GM10248 (cell line): ENCODE results near the gene CRELD1.

Experiments used
- CTCF ChIA-PET: fragments of 300-600 bp; sonication (Branson Sonifier 250); formaldehyde crosslinking; extraction: SDS; loops from one replicate; lab custom pipeline; 2021; ENCODE audit warnings: antibody characterized with exemption; lab: Yijun Ruan, JAX
- POLR2A ChIA-PET: fragments of 350-650 bp; sonication (Branson Sonifier 250); formaldehyde crosslinking; extraction: SDS; loops from one replicate; lab custom pipeline; 2020; ENCODE audit warnings: antibody characterized with exemption; lab: Yijun Ruan, JAX
- DNase-seq: peaks from one replicate; pipeline ENCODE4 v3.0.0; 2012; ENCODE audit errors: extremely low spot score
- TF ChIP-seq, protein P1 (sequence below): IDR thresholded peaks from 2 replicates; pipeline ENCODE4 v1.5.1; 2012; ENCODE audit warnings: mild to moderate bottlenecking, low read depth; ENCODE audit errors: extremely low read depth, missing control alignments, control extremely low read depth

Gene CRELD1

DNA sequence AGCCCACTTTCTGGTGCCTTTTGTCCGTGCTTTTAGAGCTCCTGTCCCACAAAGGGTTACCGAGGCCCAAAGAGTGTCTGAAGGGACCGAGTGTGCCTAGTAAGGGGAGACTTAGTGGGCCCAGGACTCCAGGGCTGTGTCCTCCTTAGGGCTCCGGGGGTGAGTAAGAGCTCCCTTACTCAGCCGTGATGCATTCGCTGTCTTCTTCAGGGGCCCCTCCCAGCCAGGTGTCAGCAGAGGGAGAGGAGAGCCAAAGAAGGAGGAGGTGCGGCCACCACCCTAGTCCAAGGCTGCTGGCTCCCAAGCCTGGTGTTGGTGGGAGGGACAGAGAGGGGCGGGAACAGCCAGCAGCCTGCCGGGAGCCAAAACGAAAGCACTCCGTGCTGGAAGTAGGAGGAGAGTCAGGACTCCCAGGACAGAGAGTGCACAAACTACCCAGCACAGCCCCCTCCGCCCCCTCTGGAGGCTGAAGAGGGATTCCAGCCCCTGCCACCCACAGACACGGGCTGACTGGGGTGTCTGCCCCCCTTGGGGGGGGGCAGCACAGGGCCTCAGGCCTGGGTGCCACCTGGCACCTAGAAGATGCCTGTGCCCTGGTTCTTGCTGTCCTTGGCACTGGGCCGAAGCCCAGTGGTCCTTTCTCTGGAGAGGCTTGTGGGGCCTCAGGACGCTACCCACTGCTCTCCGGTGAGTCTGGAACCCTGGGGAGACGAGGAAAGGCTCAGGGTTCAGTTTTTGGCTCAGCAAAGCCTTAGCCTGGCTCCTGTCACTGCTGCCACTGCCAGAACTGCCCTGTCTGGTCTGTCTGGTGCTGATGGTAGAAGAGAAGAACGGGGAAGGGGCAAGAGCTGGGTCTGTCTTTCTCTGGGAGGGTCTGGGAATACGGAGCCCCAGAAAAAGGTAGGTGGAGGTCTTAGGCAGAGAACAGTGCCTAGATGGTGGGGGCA is 16.6 kb upstream of the CRELD1 start, which contains the start of gene IL17RC:
Gene IL17RC (plus strand): TSS at position 365 of the 947 bp plus-strand sequence. CDS start 218 bp downstream, at position 583.
- POLR2A ChIA-PET = interaction anchor here (1.1 kb wide), 1 partner anchor 14 kb away, joined by 3 read pairs; no protein-coding TSS in a partner anchor
- TF ChIP-seq, protein P1, sequence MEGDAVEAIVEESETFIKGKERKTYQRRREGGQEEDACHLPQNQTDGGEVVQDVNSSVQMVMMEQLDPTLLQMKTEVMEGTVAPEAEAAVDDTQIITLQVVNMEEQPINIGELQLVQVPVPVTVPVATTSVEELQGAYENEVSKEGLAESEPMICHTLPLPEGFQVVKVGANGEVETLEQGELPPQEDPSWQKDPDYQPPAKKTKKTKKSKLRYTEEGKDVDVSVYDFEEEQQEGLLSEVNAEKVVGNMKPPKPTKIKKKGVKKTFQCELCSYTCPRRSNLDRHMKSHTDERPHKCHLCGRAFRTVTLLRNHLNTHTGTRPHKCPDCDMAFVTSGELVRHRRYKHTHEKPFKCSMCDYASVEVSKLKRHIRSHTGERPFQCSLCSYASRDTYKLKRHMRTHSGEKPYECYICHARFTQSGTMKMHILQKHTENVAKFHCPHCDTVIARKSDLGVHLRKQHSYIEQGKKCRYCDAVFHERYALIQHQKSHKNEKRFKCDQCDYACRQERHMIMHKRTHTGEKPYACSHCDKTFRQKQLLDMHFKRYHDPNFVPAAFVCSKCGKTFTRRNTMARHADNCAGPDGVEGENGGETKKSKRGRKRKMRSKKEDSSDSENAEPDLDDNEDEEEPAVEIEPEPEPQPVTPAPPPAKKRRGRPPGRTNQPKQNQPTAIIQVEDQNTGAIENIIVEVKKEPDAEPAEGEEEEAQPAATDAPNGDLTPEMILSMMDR = no peak
- no peak for DNase-seq
- CTCF ChIA-PET = interaction anchor here (1.2 to 1.8 kb wide), 3 partner anchors 8 to 16 kb away, joined by 3 to 8 read pairs (median 5); partner anchors contain the start of gene CRELD1

GRCh38 chr3:9917820-9918219 is 15.8 kb upstream of the CRELD1 start:
- DNase-seq = no peak
- ChIA-PET POLR2A (interaction anchor here (0.5 kb wide), 1 partner anchor 8 kb away, joined by 3 read pairs; no protein-coding TSS in a partner anchor), CTCF (no interaction called here)
- TF ChIP-seq, protein P1 = no peak

DNA sequence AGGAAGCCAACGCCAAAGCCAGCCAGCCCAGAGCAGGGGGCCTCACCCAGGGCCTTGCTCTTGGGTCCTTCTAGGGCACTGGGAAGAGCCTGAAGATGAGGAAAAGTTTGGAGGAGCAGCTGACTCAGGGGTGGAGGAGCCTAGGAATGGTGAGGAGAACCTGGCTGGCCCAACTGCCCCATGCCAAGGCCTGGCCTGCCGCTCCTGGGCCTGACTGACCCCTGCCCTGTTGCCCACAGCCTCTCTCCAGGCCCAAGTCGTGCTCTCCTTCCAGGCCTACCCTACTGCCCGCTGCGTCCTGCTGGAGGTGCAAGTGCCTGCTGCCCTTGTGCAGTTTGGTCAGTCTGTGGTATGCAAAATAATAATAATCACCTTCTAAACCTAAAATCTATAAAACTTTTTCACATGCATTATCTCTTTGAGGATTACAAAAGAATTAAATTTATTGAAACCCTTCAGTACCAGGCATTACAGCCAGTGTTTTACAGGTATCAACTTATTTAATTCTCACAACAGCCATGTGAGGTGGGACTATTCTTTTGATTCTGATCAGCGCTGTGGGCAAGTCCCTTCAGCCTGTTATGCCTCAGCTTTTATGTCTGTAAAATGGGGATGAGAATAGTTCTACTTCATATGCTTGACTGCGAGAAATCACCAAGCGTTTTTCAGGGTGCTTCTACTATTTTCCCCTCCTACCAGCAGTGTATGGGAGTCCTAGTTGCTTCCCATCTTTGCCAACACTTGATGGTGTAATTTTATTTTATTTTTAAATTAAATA is 15.2 kb upstream of the CRELD1 start:
- ChIA-PET CTCF (no interaction called here), POLR2A (interaction anchor here (0.5 kb wide), 1 partner anchor 8 kb away, joined by 3 read pairs; no protein-coding TSS in a partner anchor)
- no peak for DNase-seq
- TF ChIP-seq, protein P1 = no peak

DNA sequence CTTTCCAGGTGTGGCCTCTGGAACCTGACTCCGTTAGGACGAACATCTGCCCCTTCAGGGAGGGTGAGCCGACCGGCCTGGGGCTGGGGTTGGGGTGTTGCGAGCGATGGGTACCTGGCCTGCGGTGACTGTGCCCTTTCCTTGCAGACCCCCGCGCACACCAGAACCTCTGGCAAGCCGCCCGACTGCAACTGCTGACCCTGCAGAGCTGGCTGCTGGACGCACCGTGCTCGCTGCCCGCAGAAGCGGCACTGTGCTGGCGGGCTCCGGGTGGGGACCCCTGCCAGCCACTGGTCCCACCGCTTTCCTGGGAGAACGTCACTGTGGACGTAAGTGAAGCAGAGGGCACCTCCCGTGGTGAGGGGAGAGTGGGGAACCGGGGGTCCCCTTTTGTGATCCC is 5.5 kb upstream of the CRELD1 start:
- DNase-seq = no peak
- ChIA-PET POLR2A (no interaction called here), CTCF (no interaction called here)
- TF ChIP-seq, protein P1 = no peak

- POLR2A ChIA-PET = interaction anchor here (0.6 to 1.0 kb wide), 3 partner anchors 14 to 172 kb away, joined by 3 to 10 read pairs (median 6); partner anchors contain the start of gene IL17RC
- CTCF ChIA-PET = interaction anchor here (0.8 to 5.7 kb wide), 19 partner anchors 9 to 428 kb away, joined by 3 to 43 read pairs (median 4); partner anchors contain the start of genes IL17RC, JAGN1, PRRT3 and SEC13
- TF ChIP-seq, protein P1 = peak; percentile 41
- DNase-seq = no peak
Measured at GRCh38 chr3:9930804-9931418, 2.7 kb upstream of the CRELD1 start.
